Measurements from ENCODE around the gene MICALL2.

GRCh38 chr7:1402110-1402790, 57.0 kb downstream of the MICALL2 start:
- TF ChIP-seq CTCF (IDR thresholded peaks at IDR 0.05) = no peak
- no peak for TF ChIP-seq POLR2A (IDR thresholded peaks at IDR 0.05)

All from body of pancreas (tissue), 4 donors.